ENCODE measurements around the gene SPATS2L.

SPATS2L gene

DNA sequence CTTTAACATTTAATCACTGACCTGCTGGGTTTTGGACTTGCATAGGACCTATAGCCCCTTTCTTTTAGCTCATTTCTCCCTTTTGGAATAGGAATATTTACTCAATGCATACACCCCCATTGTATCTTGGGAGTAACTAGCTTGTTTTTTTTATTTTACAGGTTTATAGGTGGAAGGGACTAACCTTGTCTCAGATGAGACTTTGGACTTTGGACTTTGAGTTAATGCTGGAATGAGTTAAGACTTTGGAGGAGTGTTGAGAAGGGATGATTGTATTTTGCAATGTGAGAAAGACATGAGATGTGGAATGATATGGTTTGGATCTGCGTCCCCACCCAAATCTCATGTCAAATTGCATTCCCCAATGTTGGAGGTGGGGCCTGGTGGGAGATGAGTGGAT, 43.2 kb upstream of the SPATS2L start:
- no peak overlapping the region for H3K4me3 ChIP-seq (ENCODE audit: low read depth, low read length)
- POLR2A ChIA-PET, result no interaction called here
- DNase-seq (ENCODE audit: low read depth, low spot score), result no peak
- CTCF ChIA-PET, result no interaction called here
- TF ChIP-seq, protein P1, sequence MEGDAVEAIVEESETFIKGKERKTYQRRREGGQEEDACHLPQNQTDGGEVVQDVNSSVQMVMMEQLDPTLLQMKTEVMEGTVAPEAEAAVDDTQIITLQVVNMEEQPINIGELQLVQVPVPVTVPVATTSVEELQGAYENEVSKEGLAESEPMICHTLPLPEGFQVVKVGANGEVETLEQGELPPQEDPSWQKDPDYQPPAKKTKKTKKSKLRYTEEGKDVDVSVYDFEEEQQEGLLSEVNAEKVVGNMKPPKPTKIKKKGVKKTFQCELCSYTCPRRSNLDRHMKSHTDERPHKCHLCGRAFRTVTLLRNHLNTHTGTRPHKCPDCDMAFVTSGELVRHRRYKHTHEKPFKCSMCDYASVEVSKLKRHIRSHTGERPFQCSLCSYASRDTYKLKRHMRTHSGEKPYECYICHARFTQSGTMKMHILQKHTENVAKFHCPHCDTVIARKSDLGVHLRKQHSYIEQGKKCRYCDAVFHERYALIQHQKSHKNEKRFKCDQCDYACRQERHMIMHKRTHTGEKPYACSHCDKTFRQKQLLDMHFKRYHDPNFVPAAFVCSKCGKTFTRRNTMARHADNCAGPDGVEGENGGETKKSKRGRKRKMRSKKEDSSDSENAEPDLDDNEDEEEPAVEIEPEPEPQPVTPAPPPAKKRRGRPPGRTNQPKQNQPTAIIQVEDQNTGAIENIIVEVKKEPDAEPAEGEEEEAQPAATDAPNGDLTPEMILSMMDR (IDR thresholded peaks at IDR 0.05; ENCODE audit: insufficient read depth, low read length, missing control alignments), result no peak

GRCh38 chr2:200264631-200265030, 41.9 kb upstream of the SPATS2L start:
- ChIA-PET CTCF (no interaction called here), POLR2A (no interaction called here)
- DNase-seq (ENCODE audit: low read depth, low spot score), result no peak
- TF ChIP-seq, protein P1 (IDR thresholded peaks at IDR 0.05; ENCODE audit: insufficient read depth, low read length, missing control alignments), result no peak
- H3K4me3 ChIP-seq (ENCODE audit: low read depth, low read length), result no peak overlapping the region

DNA sequence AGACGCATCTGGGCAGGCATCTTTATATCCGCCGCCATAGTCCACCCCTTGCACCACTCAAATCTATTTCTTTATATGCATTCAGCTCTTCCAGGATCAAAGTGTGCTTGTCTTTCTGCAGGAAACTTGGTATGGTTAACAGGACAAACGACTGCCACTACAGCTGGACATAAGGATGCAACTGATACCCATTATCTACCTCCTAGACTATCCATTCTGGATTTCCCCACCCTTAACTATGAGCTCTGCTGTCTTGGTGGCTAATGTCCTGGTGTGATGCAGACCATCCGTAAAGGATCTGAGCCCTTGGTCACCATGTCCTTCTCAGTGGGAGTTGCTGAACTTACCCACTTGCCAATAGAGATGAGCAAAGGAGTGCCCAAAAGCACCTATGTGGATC, 40.1 kb upstream of the SPATS2L start:
- no peak for DNase-seq (ENCODE audit: low read depth, low spot score)
- ChIA-PET POLR2A (interaction anchor here (0.7 kb wide), 1 partner anchor 29 kb away, joined by 3 read pairs; no protein-coding TSS in a partner anchor), CTCF (interaction anchor here (2.7 kb wide), 1 partner anchor 8 kb away, joined by 7 read pairs; no protein-coding TSS in a partner anchor)
- no peak overlapping the region for H3K4me3 ChIP-seq (ENCODE audit: low read depth, low read length)
- TF ChIP-seq, protein P1 (IDR thresholded peaks at IDR 0.05; ENCODE audit: insufficient read depth, low read length, missing control alignments), result no peak

GRCh38 chr2:200267350-200267749, 39.1 kb upstream of the SPATS2L start:
- no peak for DNase-seq (ENCODE audit: low read depth, low spot score)
- TF ChIP-seq, protein P1 (IDR thresholded peaks at IDR 0.05; ENCODE audit: insufficient read depth, low read length, missing control alignments), result no peak
- CTCF ChIA-PET, result interaction anchor here (2.7 kb wide), 1 partner anchor 9 kb away, joined by 7 read pairs; no protein-coding TSS in a partner anchor
- no peak overlapping the region for H3K4me3 ChIP-seq (ENCODE audit: low read depth, low read length)
- POLR2A ChIA-PET, result no interaction called here

DNA sequence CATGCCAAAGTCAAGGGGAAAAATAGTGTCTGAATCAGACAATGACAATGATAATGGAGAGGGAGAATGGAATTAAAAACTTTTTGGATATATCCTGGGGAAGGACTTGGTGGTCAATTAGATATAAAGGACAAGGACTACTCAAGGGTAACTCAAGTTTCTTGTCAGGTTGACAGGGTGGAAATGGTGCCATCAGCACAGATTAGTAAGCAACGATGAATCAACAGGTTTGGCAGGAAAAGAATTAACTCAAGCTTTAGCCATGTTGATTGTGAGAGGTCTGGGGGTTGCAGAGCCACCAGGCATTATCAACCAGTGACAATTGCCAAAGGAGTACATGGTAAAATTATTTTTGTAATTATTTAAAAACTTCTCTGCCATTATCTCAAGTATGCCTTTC, 35.8 kb upstream of the SPATS2L start:
- POLR2A ChIA-PET, result no interaction called here
- CTCF ChIA-PET, result interaction anchor here (1.3 kb wide), 1 partner anchor 285 kb away, joined by 3 read pairs; no protein-coding TSS in a partner anchor

GRCh38 chr2:200272320-200272719, 34.2 kb upstream of the SPATS2L start:
- ChIA-PET CTCF (no interaction called here), POLR2A (no interaction called here)
- DNase-seq (ENCODE audit: low read depth, low spot score), result no peak
- H3K4me3 ChIP-seq (ENCODE audit: low read depth, low read length), result no peak overlapping the region
- TF ChIP-seq, protein P1 (IDR thresholded peaks at IDR 0.05; ENCODE audit: insufficient read depth, low read length, missing control alignments), result no peak

More for the DNA sequence above, 35.8 kb upstream of the SPATS2L start:
- TF ChIP-seq, protein P1 (IDR thresholded peaks at IDR 0.05; ENCODE audit: insufficient read depth, low read length, missing control alignments), result no peak
- DNase-seq (ENCODE audit: low read depth, low spot score), result no peak
- no peak overlapping the region for H3K4me3 ChIP-seq (ENCODE audit: low read depth, low read length)
